NT2/D1 (cell line): ENCODE data around the gene BTG2.

Experiments used
- SUZ12 ChIP-seq: IDR thresholded peaks from 2 replicates; pipeline ENCODE4 v1.6.1; 2011; ENCODE audit not compliant: insufficient read length, insufficient read depth; ENCODE audit errors: extremely low read depth
- YY1 ChIP-seq: IDR thresholded peaks from 2 replicates; pipeline ENCODE4 v1.6.1; 2011; ENCODE audit not compliant: insufficient read length, insufficient read depth
- ZNF274 ChIP-seq: IDR thresholded peaks from 2 replicates; pipeline ENCODE4 v1.6.1; 2011; ENCODE audit warnings: mild to moderate bottlenecking, low read depth, low read length

DNA sequence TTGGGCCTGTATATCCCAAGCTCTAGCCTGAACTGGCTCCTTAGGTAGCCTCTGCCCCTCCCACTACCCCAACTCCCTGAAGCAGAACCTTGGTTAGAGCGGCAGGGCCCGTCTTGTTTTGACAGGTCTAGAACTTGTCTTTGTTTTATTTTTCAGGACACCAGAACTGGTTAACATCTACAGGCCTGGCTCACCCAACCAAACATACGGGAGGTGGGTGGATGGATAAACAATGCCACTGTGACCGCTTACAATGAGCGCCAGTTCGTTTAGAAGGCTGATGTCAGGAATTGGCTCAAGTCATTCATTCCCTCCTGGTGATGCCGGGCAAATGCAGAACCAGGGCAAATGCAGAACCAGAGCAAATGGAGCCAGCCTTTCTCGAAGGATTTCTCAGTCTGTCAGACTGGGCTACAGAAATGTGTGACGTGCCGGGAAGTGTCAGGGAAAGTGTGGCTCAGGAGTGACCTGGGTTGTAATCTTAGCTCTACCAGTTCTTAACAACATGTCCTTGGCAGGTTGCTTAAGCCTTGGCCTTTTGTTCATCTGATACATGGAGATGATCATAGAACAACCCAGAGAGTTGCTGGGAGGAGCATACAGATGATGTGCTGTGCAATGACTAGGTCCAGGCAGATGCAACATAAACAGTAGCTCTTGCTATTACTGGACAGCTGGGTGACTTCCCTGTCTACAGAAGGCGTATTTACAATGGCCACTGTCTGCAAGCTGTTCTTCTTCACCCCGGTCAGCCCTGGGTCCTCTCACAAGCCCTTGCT lies 30.5 kb upstream of the BTG2 start:
- TF ChIP-seq SUZ12: no peak
- TF ChIP-seq ZNF274: no peak
- TF ChIP-seq YY1: no peak
